Measurements from ENCODE around the gene ATP6V1C2. TPM values are rescaled to one million over a fixed set of nuclear protein-coding genes. Genes with fewer than 3 reads are reported as not detected.

ATP6V1C2 gene
- total RNA-seq, 1 experiment from 2014 or later, result 0.40 TPM

GRCh38 chr2:10760794-10761504 lies 39.5 kb downstream of the ATP6V1C2 start:
- ChIA-PET POLR2A (ENCODE audit: unreplicated experiment) (no interaction called here), CTCF (no interaction called here)
- H3K9me2 ChIP-seq (replicated peaks; ENCODE audit: low read length), result no peaks in the 10 kb centered on the region
- DNase-seq (no peak), ATAC-seq (no peak)
- H3K36me3 ChIP-seq (ENCODE audit: low read depth, low read length), result no peaks in the 10 kb centered on the region
- intact Hi-C loops (cut with micrococcal nuclease), result no loop called here
- no peaks in the 10 kb centered on the region for H4K20me1 ChIP-seq (ENCODE audit: low read length)
- H3F3A ChIP-seq (ENCODE audit: low read length, unreplicated experiment), result no peaks in the 10 kb centered on the region
- no peak overlapping the region for H2AFZ ChIP-seq (ENCODE audit: low read length)
- H3K4me2 ChIP-seq (ENCODE audit: low read length), result no peak overlapping the region
- no TSS peak for BruUV-seq (replicated peaks)
- no peaks in the 10 kb centered on the region for H3K27me3 ChIP-seq (ENCODE audit: low read length)
- TF ChIP-seq CTCF (conservative IDR thresholded peaks at IDR 0.05; ENCODE audit: low read depth, low read length) (no peak), EZH2phosphoT487 (IDR thresholded peaks at IDR 0.05; ENCODE audit: borderline replicate concordance, low read length) (no peak), EZH2 (IDR thresholded peaks at IDR 0.05; ENCODE audit: low read length, unreplicated experiment) (no peak)
- H3K9ac ChIP-seq (ENCODE audit: low read length), result no peak overlapping the region
- no peak overlapping the region for H3K27ac ChIP-seq (ENCODE audit: low read length)
- no peaks in the 10 kb centered on the region for H3K79me2 ChIP-seq (ENCODE audit: low read length)
- no peak overlapping the region for H3K4me3 ChIP-seq (ENCODE audit: low read length)
- H3K9me3 ChIP-seq (ENCODE audit: low read length), result no peaks in the 10 kb centered on the region
- H3K4me1 ChIP-seq (ENCODE audit: insufficient read depth, low read length), result peaks cover 15% of the 10 kb centered on the region

GRCh38 chr2:10761591-10761990 lies 40.2 kb downstream of the ATP6V1C2 start:
- H3F3A ChIP-seq (ENCODE audit: low read length, unreplicated experiment), result no peaks in the 10 kb centered on the region
- no peaks in the 10 kb centered on the region for H3K9me2 ChIP-seq (replicated peaks; ENCODE audit: low read length)
- TF ChIP-seq EZH2phosphoT487 (IDR thresholded peaks at IDR 0.05; ENCODE audit: borderline replicate concordance, low read length) (no peak), CTCF (conservative IDR thresholded peaks at IDR 0.05; ENCODE audit: low read depth, low read length) (no peak), EZH2 (IDR thresholded peaks at IDR 0.05; ENCODE audit: low read length, unreplicated experiment) (no peak)
- H3K4me3 ChIP-seq (ENCODE audit: low read length), result no peak overlapping the region
- no peaks in the 10 kb centered on the region for H3K27me3 ChIP-seq (ENCODE audit: low read length)
- ChIA-PET CTCF (no interaction called here), POLR2A (ENCODE audit: unreplicated experiment) (no interaction called here)
- no peak overlapping the region for H3K4me2 ChIP-seq (ENCODE audit: low read length)
- DNase-seq (no peak), ATAC-seq (no peak)
- H3K36me3 ChIP-seq (ENCODE audit: low read depth, low read length), result no peaks in the 10 kb centered on the region
- H3K4me1 ChIP-seq (ENCODE audit: insufficient read depth, low read length), result peaks cover 15% of the 10 kb centered on the region
- H2AFZ ChIP-seq (ENCODE audit: low read length), result no peak overlapping the region
- no peaks in the 10 kb centered on the region for H3K79me2 ChIP-seq (ENCODE audit: low read length)
- no peak overlapping the region for H3K27ac ChIP-seq (ENCODE audit: low read length)
- H3K9ac ChIP-seq (ENCODE audit: low read length), result no peak overlapping the region
- BruUV-seq (replicated peaks), result no TSS peak
- intact Hi-C loops (cut with micrococcal nuclease), result no loop called here
- H4K20me1 ChIP-seq (ENCODE audit: low read length), result no peaks in the 10 kb centered on the region
- no peaks in the 10 kb centered on the region for H3K9me3 ChIP-seq (ENCODE audit: low read length)

- Histone ChIP-seq H3K27ac (ENCODE audit: low read length) (no peak overlapping the region), H3K4me3 (ENCODE audit: low read length) (no peak overlapping the region), H3K79me2 (ENCODE audit: low read length) (no peaks in the 10 kb centered on the region), H3K9me2 (replicated peaks; ENCODE audit: low read length) (no peaks in the 10 kb centered on the region), H3K9ac (ENCODE audit: low read length) (no peak overlapping the region), H3K27me3 (ENCODE audit: low read length) (no peaks in the 10 kb centered on the region), H3K4me2 (ENCODE audit: low read length) (no peak overlapping the region), H3K36me3 (ENCODE audit: low read depth, low read length) (no peaks in the 10 kb centered on the region), H3K9me3 (ENCODE audit: low read length) (no peaks in the 10 kb centered on the region), H3K4me1 (ENCODE audit: insufficient read depth, low read length) (peaks cover 8% of the 10 kb centered on the region), H3F3A (ENCODE audit: low read length, unreplicated experiment) (no peaks in the 10 kb centered on the region), H2AFZ (ENCODE audit: low read length) (no peak overlapping the region), H4K20me1 (ENCODE audit: low read length) (no peaks in the 10 kb centered on the region)
- DNase-seq, result no peak
- ATAC-seq, result no peak
- CTCF ChIA-PET, result no interaction called here
- BruUV-seq (replicated peaks), result no TSS peak
- TF ChIP-seq CTCF (conservative IDR thresholded peaks at IDR 0.05; ENCODE audit: low read depth, low read length) (no peak), EZH2 (IDR thresholded peaks at IDR 0.05; ENCODE audit: low read length, unreplicated experiment) (no peak)
- POLR2A ChIA-PET (ENCODE audit: unreplicated experiment), result no interaction called here
- intact Hi-C loops (cut with micrococcal nuclease), result no loop called here
These were observed 41.4 kb downstream of the ATP6V1C2 start for GRCh38 chr2:10762651-10763460.
